Subcutaneous abdominal adipose tissue (tissue), 5 donors: ENCODE results near the gene WNT5A.

ENCODE experiments used
- H3K27ac ChIP-seq: one replicate; pipeline ENCODE4 v1.7.0; 2013; ENCODE audit warnings: low read depth, mild to moderate bottlenecking, inconsistent platforms, low read length, moderate library complexity
- H3K27me3 ChIP-seq, 5 donors: one replicate each; pipeline ENCODE4 v1.7.0; 2013; ENCODE audit warnings: low read length in 5 of 5, inconsistent platforms in 1 of 5; ENCODE audit not compliant: control insufficient read depth in 5 of 5, insufficient read depth in 4 of 5
- H3K36me3 ChIP-seq, 5 donors: one replicate each; pipeline ENCODE4 v1.7.0; 2013; ENCODE audit warnings: low read length in 5 of 5; ENCODE audit not compliant: control insufficient read depth in 5 of 5, insufficient read depth in 5 of 5
- H3K4me1 ChIP-seq, 5 donors: one replicate each; pipeline ENCODE4 v1.7.0; 2013; ENCODE audit warnings: low read length in 5 of 5, mild to moderate bottlenecking in 3 of 5, moderate library complexity in 1 of 5; ENCODE audit not compliant: control insufficient read depth in 5 of 5, insufficient read depth in 5 of 5
- H3K4me3 ChIP-seq, 5 donors: one replicate each; pipeline ENCODE4 v1.7.0; 2013; ENCODE audit warnings: low read length in 5 of 5, low read depth in 1 of 5
- H3K9ac ChIP-seq, 5 donors: one replicate each; pipeline ENCODE4 v1.7.0; 2013; ENCODE audit warnings: low read length in 5 of 5, mild to moderate bottlenecking in 4 of 5, moderate library complexity in 3 of 5
- H3K9me3 ChIP-seq, 5 donors: one replicate each; pipeline ENCODE4 v1.7.0; 2013; ENCODE audit warnings: low read length in 5 of 5; ENCODE audit not compliant: control insufficient read depth in 5 of 5
- donor health status: healthy.
- donor health status: healthy.
- donor health status: healthy.
- donor health status: healthy.
- donor health status: healthy.

The WNT5A gene

GRCh38 chr3:55471084-55471483, 16.0 kb downstream of the WNT5A start:
- H3K4me1 ChIP-seq = no peaks in the 10 kb centered on the region
- H3K9ac ChIP-seq = no peak overlapping the region
- no peaks in the 10 kb centered on the region for H3K9me3 ChIP-seq
- H3K27ac ChIP-seq = no peak overlapping the region
- no peak overlapping the region for H3K4me3 ChIP-seq
- H3K27me3 ChIP-seq = peaks cover 0 to 2% (median 0%) of the 10 kb centered on the region in 5 donors
- H3K36me3 ChIP-seq = peaks cover 0 to 5% (median 0%) of the 10 kb centered on the region in 5 donors

- Histone ChIP-seq H3K9me3 (no peaks in the 10 kb centered on the region), H3K36me3 (peaks cover 0 to 5% (median 0%) of the 10 kb centered on the region in 5 donors), H3K4me1 (no peaks in the 10 kb centered on the region), H3K27ac (no peak overlapping the region), H3K9ac (no peak overlapping the region), H3K27me3 (no peaks in the 10 kb centered on the region), H3K4me3 (no peak overlapping the region)
Measured at GRCh38 chr3:55469957-55470526, 17.1 kb downstream of the WNT5A start.

GRCh38 chr3:55468251-55468650, 18.9 kb downstream of the WNT5A start:
- no peak overlapping the region for H3K9ac ChIP-seq
- peaks cover 0 to 5% (median 0%) of the 10 kb centered on the region in 5 donors for H3K36me3 ChIP-seq
- no peaks in the 10 kb centered on the region for H3K4me1 ChIP-seq
- no peaks in the 10 kb centered on the region for H3K9me3 ChIP-seq
- H3K27me3 ChIP-seq = peaks cover 0 to 2% (median 0%) of the 10 kb centered on the region in 5 donors
- H3K27ac ChIP-seq = no peak overlapping the region
- no peak overlapping the region for H3K4me3 ChIP-seq

GRCh38 chr3:55467099-55467498, 20.0 kb downstream of the WNT5A start:
- Histone ChIP-seq H3K27me3 (peaks cover 0 to 2% (median 0%) of the 10 kb centered on the region in 5 donors), H3K27ac (no peak overlapping the region), H3K9me3 (no peaks in the 10 kb centered on the region), H3K9ac (no peak overlapping the region), H3K4me3 (no peak overlapping the region), H3K4me1 (no peaks in the 10 kb centered on the region), H3K36me3 (peaks cover 0 to 5% (median 0%) of the 10 kb centered on the region in 5 donors)

GRCh38 chr3:55466526-55466925, 20.6 kb downstream of the WNT5A start:
- Histone ChIP-seq H3K4me1 (no peaks in the 10 kb centered on the region), H3K36me3 (peaks cover 0 to 5% (median 0%) of the 10 kb centered on the region in 5 donors), H3K27ac (no peak overlapping the region), H3K9me3 (no peaks in the 10 kb centered on the region), H3K4me3 (no peak overlapping the region), H3K9ac (no peak overlapping the region), H3K27me3 (peaks cover 0 to 2% (median 0%) of the 10 kb centered on the region in 5 donors)

GRCh38 chr3:55461896-55462295, 25.2 kb downstream of the WNT5A start:
- Histone ChIP-seq H3K27me3 (peaks cover 0 to 2% (median 0%) of the 10 kb centered on the region in 5 donors), H3K36me3 (no peaks in the 10 kb centered on the region), H3K4me1 (no peaks in the 10 kb centered on the region), H3K27ac (no peak overlapping the region), H3K9me3 (peaks cover 0 to 2% (median 0%) of the 10 kb centered on the region in 5 donors), H3K4me3 (no peak overlapping the region), H3K9ac (no peak overlapping the region)

GRCh38 chr3:55459838-55460237, 27.3 kb downstream of the WNT5A start:
- no peak overlapping the region for H3K4me3 ChIP-seq
- H3K9ac ChIP-seq = no peak overlapping the region

GRCh38 chr3:55458181-55458790, 28.8 kb downstream of the WNT5A start:
- Histone ChIP-seq H3K36me3 (no peaks in the 10 kb centered on the region), H3K9me3 (peaks cover 0 to 2% (median 0%) of the 10 kb centered on the region in 5 donors), H3K9ac (no peak overlapping the region), H3K27me3 (peaks cover 0 to 2% (median 0%) of the 10 kb centered on the region in 5 donors), H3K27ac (no peak overlapping the region), H3K4me1 (no peaks in the 10 kb centered on the region), H3K4me3 (no peak overlapping the region)

More at GRCh38 chr3:55459838-55460237, 27.3 kb downstream of the WNT5A start:
- no peaks in the 10 kb centered on the region for H3K4me1 ChIP-seq
- H3K27me3 ChIP-seq = peaks cover 0 to 2% (median 0%) of the 10 kb centered on the region in 5 donors
- no peaks in the 10 kb centered on the region for H3K36me3 ChIP-seq
- H3K27ac ChIP-seq = no peak overlapping the region
- H3K9me3 ChIP-seq = peaks cover 0 to 2% (median 0%) of the 10 kb centered on the region in 5 donors

- Histone ChIP-seq H3K27me3 (peaks cover 0 to 2% (median 0%) of the 10 kb centered on the region in 5 donors), H3K9me3 (peaks cover 0 to 2% (median 0%) of the 10 kb centered on the region in 5 donors), H3K4me1 (no peaks in the 10 kb centered on the region), H3K27ac (no peak overlapping the region), H3K4me3 (no peak overlapping the region), H3K36me3 (no peaks in the 10 kb centered on the region), H3K9ac (no peak overlapping the region)
Measured at GRCh38 chr3:55455915-55456314, 31.2 kb downstream of the WNT5A start.

GRCh38 chr3:55454611-55455010, 32.5 kb downstream of the WNT5A start:
- Histone ChIP-seq H3K4me3 (no peak overlapping the region), H3K4me1 (no peaks in the 10 kb centered on the region), H3K9ac (no peak overlapping the region), H3K9me3 (peaks cover 0 to 2% (median 0%) of the 10 kb centered on the region in 5 donors), H3K27ac (no peak overlapping the region), H3K36me3 (no peaks in the 10 kb centered on the region), H3K27me3 (no peaks in the 10 kb centered on the region)
